T-cell (primary cell): ENCODE results near the gene SHCBP1. TPM values are rescaled to one million over a fixed set of nuclear protein-coding genes. Genes with fewer than 3 reads are reported as not detected.

ENCODE experiments used
- ATAC-seq, 4 experiments: fragments of 200-7000 bp in 3 of 4; fragments of 150-1000 bp in 1 of 4; cut with Tn5 transposase; replicated peaks in 1 of 4; 1 replicate in 3 of 4; 2 replicates in 1 of 4; pipeline ENCODE4 v1.10.0; 2021; ENCODE audit warnings: moderate library complexity in 3 of 4, mild to moderate bottlenecking in 2 of 4, moderate number of reproducible peaks in 1 of 4
- CTCF ChIA-PET, 2 donors: fragments of 300-600 bp; sonication (Branson Sonifier 250); formaldehyde crosslinking; loops; one replicate each; lab custom pipeline; 2022; ENCODE audit warnings: antibody characterized with exemption in 2 of 2; lab: Charles Lee
- POLR2A ChIA-PET, 2 donors: fragments of 300-600 bp; sonication (Branson Sonifier 250); formaldehyde crosslinking; loops; one replicate each; lab custom pipeline; 2022; ENCODE audit warnings: antibody characterized with exemption in 2 of 2; lab: Charles Lee
- DNase-seq, 35 experiments: peaks; one replicate each; pipeline versions ENCODE4 v3.0.0 to v3.0.0-alpha.2; 2013 to 2023
- H3K27ac ChIP-seq: one replicate; pipeline ENCODE4 v1.5.1; 2013; ENCODE audit warnings: low read length
- H3K27me3 ChIP-seq, 2 experiments: replicated peaks in 1 of 2; 1 replicate in 1 of 2; 2 replicates in 1 of 2; pipeline versions ENCODE4 v1.6.1 to v1.7.0; 2013; ENCODE audit warnings: low read length in 1 of 2, mixed read lengths in 1 of 2; ENCODE audit not compliant: control insufficient read depth in 2 of 2, insufficient read depth in 2 of 2; ENCODE audit errors: extremely low read depth in 1 of 2
- H3K36me3 ChIP-seq, 2 donors: 1 replicate in 1 of 2; 2 replicates in 1 of 2; pipeline versions ENCODE4 v1.6.1 to v1.7.0; 2013; ENCODE audit warnings: low read length in 1 of 2; ENCODE audit not compliant: control insufficient read depth in 2 of 2, insufficient read depth in 1 of 2; ENCODE audit errors: extremely low read depth in 1 of 2
- H3K4me1 ChIP-seq, 2 experiments: 1 replicate in 1 of 2; 2 replicates in 1 of 2; pipeline versions ENCODE4 v1.6.1 to v1.7.0; 2013; ENCODE audit warnings: low read length in 2 of 2, mixed read lengths in 1 of 2; ENCODE audit not compliant: insufficient read depth in 2 of 2, control insufficient read depth in 1 of 2; ENCODE audit errors: extremely low read depth in 1 of 2
- H3K4me3 ChIP-seq, 2 donors: 1 replicate in 1 of 2; 2 replicates in 1 of 2; pipeline versions ENCODE4 v1.5.1 to v1.7.0; 2013; ENCODE audit warnings: mild to moderate bottlenecking in 2 of 2, low read length in 1 of 2, moderate library complexity in 1 of 2; ENCODE audit not compliant: control insufficient read depth in 1 of 2; ENCODE audit errors: extremely low read depth in 1 of 2
- H3K9me3 ChIP-seq: 2 replicates; pipeline ENCODE4 v1.7.0; 2013
- H3K27ac Mint-ChIP-seq, 2 donors: one replicate each; pipeline ENCODE4 v1.8.0; 2020 to 2021; ENCODE audit warnings: mild to moderate bottlenecking in 2 of 2, mixed read lengths in 2 of 2
- H3K27me3 Mint-ChIP-seq, 2 donors: one replicate each; pipeline ENCODE4 v1.8.0; 2021 to 2022; ENCODE audit warnings: mixed read lengths in 2 of 2
- H3K36me3 Mint-ChIP-seq: one replicate; pipeline ENCODE4 v1.8.0; 2021; ENCODE audit warnings: mixed read lengths
- H3K4me1 Mint-ChIP-seq, 3 donors: one replicate each; pipeline ENCODE4 v1.8.0; 2020 to 2022; ENCODE audit warnings: mixed read lengths in 3 of 3, mild to moderate bottlenecking in 1 of 3
- H3K4me3 Mint-ChIP-seq, 3 donors: one replicate each; pipeline ENCODE4 v1.8.0; 2020 to 2022; ENCODE audit warnings: mild to moderate bottlenecking in 3 of 3, mixed read lengths in 3 of 3, moderate library complexity in 3 of 3
- H3K9me3 Mint-ChIP-seq, 3 donors: one replicate each; pipeline ENCODE4 v1.8.0; 2020 to 2022; ENCODE audit warnings: mixed read lengths in 3 of 3
- WGBS: methylation state at CpG from one replicate; pipeline ENCODE4 v1.1.5; 2013; ENCODE audit warnings: missing lambda C conversion rate; ENCODE audit not compliant: insufficient coverage; 5-methylcytosine and 5-hydroxymethylcytosine counted together
- total RNA-seq, 35 experiments: library from RNA in 6 of 35; stranded (reverse) in 6 of 35; fragments of 120-200 nt in 1 of 35; gene quantifications; one replicate each; pipeline versions ENCODE4 v1.2.1 to v1.2.4 and lab custom pipeline; 2013 to 2026

The SHCBP1 gene
- total RNA-seq, 5 donors from 2014 or later (not counting 1 experiment from before 2014, with no cell fraction given): 0.69 to 4.1 (median 1.1) TPM

DNA sequence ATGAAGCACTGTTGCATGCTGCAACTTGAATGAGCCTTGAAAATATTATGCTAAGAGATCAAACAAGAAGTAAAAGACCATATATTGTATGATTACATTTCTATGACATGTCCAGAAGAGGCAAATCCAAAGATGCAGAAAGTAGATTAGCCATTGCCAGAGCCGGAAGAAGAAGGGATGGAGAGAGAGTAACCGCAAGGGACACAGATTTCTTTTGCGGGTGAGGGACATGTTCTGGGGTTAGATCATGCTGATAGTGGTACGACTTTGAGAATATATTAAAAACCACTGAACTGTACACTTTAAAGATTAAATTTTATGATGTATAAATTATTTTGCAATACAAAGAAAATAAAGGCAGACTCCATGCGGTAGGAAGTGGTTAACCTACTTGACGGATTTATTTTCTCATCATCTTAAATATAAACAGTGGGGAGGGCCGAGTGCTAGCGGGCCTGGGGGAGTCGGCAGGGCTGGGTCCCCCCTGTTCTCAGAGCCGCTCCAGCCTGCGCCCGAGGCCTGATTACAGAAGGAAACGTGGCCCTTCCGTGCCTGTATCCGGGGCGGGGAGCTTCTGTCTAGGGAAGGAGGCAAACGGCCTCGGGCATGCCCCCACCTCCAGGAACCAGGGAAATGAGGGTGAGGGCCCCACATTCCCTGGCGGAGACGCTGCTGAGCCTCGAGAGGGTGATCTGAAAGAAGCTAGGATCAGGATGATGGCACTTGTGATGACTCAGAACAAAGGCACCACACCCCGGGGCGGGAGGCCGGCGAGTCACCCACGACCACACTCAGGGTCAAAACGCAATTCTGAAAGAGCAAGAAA lies 48.0 kb downstream of the SHCBP1 start:
- ChIA-PET POLR2A (no interaction called here), CTCF (no interaction called here)
- ATAC-seq: no peak
- Histone ChIP-seq H3K27ac (no peak overlapping the region), H3K4me1 (no peaks in the 10 kb centered on the region), H3K4me3 (no peak overlapping the region), H3K9me3 (no peaks in the 10 kb centered on the region), H3K36me3 (no peaks in the 10 kb centered on the region), H3K27me3 (peaks cover 0 to 8% of the 10 kb centered on the region in 2 experiments)
- WGBS: 62% methylated on average over 17 of the region's 27 CpGs
- Mint-ChIP-seq H3K36me3 (no peaks in the 10 kb centered on the region), H3K4me1 (peaks cover 0 to 6% (median 0%) of the 10 kb centered on the region in 3 donors), H3K4me3 (no peak overlapping the region), H3K27ac (no peak overlapping the region), H3K9me3 (no peaks in the 10 kb centered on the region), H3K27me3 (peaks cover 4% of the 10 kb centered on the region in 2 donors)
- DNase-seq: no peak

- ChIA-PET CTCF (interaction anchor here in 1 of 2 donors (0.5 kb wide), 1 partner anchor 11 kb away, joined by 7 read pairs; no protein-coding TSS in a partner anchor), POLR2A (no interaction called here)
- 87% methylated on average over 24 of the region's 27 CpGs for WGBS
- no peak for DNase-seq
- no peak overlapping the region for H3K4me3 ChIP-seq
- Mint-ChIP-seq H3K4me1 (peaks cover 0 to 6% (median 0%) of the 10 kb centered on the region in 3 donors), H3K4me3 (no peak overlapping the region), H3K27ac (no peak overlapping the region), H3K36me3 (no peaks in the 10 kb centered on the region), H3K9me3 (no peaks in the 10 kb centered on the region), H3K27me3 (peaks cover 4% of the 10 kb centered on the region in 2 donors)
- no peak for ATAC-seq
- no peaks in the 10 kb centered on the region for H3K36me3 ChIP-seq
- no peaks in the 10 kb centered on the region for H3K4me1 ChIP-seq
- no peaks in the 10 kb centered on the region for H3K9me3 ChIP-seq
- H3K27me3 ChIP-seq: peaks cover 0 to 10% of the 10 kb centered on the region in 2 experiments
- no peak overlapping the region for H3K27ac ChIP-seq
Observed at GRCh38 chr16:46569231-46569735, 51.9 kb downstream of the SHCBP1 start.

DNA sequence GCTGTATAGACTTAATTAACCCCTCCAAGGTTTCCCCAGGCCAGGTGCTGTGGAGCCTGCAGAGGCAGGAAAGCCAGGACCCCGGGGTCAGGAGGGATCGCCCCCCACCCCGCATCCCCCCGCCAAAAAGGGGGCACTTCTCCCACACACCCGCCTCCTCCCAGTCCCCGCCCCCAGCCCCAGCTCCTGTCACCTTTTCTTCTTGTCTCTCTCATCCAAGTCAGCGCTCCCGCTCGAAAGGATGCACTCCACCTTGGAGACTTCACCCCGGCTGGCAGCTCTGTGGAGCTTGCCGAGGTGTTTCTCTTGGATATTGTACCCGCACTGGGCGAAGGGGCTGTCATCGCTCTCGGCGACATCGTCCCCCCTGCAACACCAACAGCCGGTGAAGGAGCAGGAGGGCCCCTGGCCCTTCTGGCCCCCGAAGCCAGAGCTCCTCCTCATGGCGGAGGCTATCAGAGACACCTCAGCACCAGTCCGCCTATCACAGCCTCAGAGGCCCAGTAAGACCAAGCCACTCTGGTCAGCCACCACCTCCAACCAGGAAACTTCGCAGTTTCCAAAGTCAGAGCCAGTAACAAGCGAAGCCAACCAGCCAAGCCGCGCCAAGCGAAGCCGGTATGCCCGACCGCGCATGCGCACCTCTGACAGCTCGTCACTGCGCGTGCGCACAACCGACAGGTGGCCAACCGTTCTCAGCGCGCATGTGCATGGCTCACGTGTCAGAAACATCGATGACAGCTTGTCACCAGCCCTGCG lies 52.5 kb downstream of the SHCBP1 start:
- Mint-ChIP-seq H3K27ac (no peak overlapping the region), H3K4me1 (peaks cover 0 to 6% (median 0%) of the 10 kb centered on the region in 3 donors), H3K36me3 (no peaks in the 10 kb centered on the region), H3K9me3 (no peaks in the 10 kb centered on the region), H3K27me3 (peaks cover 4 to 8% of the 10 kb centered on the region in 2 donors), H3K4me3 (no peak overlapping the region)
- no peak overlapping the region for H3K4me3 ChIP-seq
- ChIA-PET CTCF (interaction anchor here in 1 of 2 donors (0.5 kb wide), 1 partner anchor 11 kb away, joined by 7 read pairs; no protein-coding TSS in a partner anchor), POLR2A (no interaction called here)
- peaks cover 0 to 10% of the 10 kb centered on the region in 2 experiments for H3K27me3 ChIP-seq
- 87% methylated on average over 36 of the region's 42 CpGs for WGBS
- no peaks in the 10 kb centered on the region for H3K4me1 ChIP-seq
- DNase-seq (no peak), ATAC-seq (no peak)
- H3K36me3 ChIP-seq: no peaks in the 10 kb centered on the region
- H3K27ac ChIP-seq: no peak overlapping the region
- H3K9me3 ChIP-seq: no peaks in the 10 kb centered on the region

DNA sequence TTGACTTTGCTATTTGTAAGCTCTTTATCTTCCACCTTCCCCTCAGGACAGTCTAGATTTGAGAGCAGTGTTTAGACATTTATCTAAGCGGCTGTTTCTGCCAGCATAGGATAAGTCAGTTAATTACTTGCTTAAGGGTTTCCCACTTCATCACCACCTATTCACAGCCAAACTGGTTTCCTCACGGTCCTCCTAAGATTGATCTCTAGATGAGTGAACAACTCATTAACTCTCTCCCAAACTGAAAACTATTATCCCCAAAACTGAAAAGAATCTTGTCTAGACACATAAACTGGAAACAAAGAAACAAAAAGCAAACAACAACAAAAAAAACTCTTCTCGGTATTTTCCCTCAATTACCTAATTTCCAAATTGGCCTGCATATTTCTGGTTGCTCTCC lies 58.2 kb downstream of the SHCBP1 start:
- ChIA-PET CTCF (no interaction called here), POLR2A (no interaction called here)
- 69% methylated on average over 1 of the region's 3 CpGs for WGBS
- peaks cover 0 to 3% of the 10 kb centered on the region in 2 experiments for H3K27me3 ChIP-seq
- no peak overlapping the region for H3K4me3 ChIP-seq
- no peaks in the 10 kb centered on the region for H3K9me3 ChIP-seq
- no peak overlapping the region for H3K4me3 Mint-ChIP-seq
- H3K27ac ChIP-seq: no peak overlapping the region
- no peaks in the 10 kb centered on the region for H3K4me1 Mint-ChIP-seq
- H3K4me1 ChIP-seq: no peaks in the 10 kb centered on the region
- no peaks in the 10 kb centered on the region for H3K36me3 ChIP-seq
- peaks cover 2 to 7% of the 10 kb centered on the region in 2 donors for H3K27me3 Mint-ChIP-seq
- no peaks in the 10 kb centered on the region for H3K9me3 Mint-ChIP-seq
- DNase-seq: no peak
- no peak for ATAC-seq
- H3K27ac Mint-ChIP-seq: no peak overlapping the region
- H3K36me3 Mint-ChIP-seq: no peaks in the 10 kb centered on the region

DNA sequence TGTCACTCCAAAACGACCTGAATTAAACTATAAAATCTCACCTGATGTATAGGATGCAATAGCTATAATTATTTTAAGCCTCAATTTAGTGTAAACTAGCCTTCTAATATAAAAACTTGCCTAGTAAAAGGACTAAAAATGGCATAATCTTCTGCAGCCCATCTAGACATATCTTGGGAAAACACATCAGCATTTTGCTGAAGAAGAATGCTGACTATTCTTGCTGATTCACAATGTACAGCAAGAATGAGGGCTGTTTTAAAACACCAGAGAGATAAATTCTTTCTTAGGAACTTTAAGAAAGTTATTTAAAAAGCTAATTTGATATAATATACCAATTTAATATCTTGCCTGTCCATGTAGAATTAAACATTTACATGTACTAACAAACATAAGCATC lies 63.2 kb downstream of the SHCBP1 start:
- no peak for DNase-seq
- ATAC-seq: no peak
- no peak overlapping the region for H3K27ac ChIP-seq
- no CpG with 5 or more reads among the region's 1 CpG for WGBS
- H3K27me3 ChIP-seq: peaks cover 0 to 3% of the 10 kb centered on the region in 2 experiments
- H3K36me3 ChIP-seq: no peaks in the 10 kb centered on the region
- H3K9me3 ChIP-seq: no peaks in the 10 kb centered on the region
- Mint-ChIP-seq H3K4me1 (peaks cover 0 to 6% (median 0%) of the 10 kb centered on the region in 3 donors), H3K27ac (no peak overlapping the region), H3K4me3 (no peak overlapping the region), H3K9me3 (no peaks in the 10 kb centered on the region), H3K36me3 (no peaks in the 10 kb centered on the region), H3K27me3 (peaks cover 12 to 13% of the 10 kb centered on the region in 2 donors)
- H3K4me3 ChIP-seq: no peak overlapping the region
- peaks cover 0 to 3% of the 10 kb centered on the region in 2 experiments for H3K4me1 ChIP-seq
- POLR2A ChIA-PET: no interaction called here
- CTCF ChIA-PET: interaction anchor here (0.6 to 1.4 kb wide), 3 partner anchors 11 to 49 kb away, joined by 3 to 7 read pairs (median 4); no protein-coding TSS in a partner anchor

DNA sequence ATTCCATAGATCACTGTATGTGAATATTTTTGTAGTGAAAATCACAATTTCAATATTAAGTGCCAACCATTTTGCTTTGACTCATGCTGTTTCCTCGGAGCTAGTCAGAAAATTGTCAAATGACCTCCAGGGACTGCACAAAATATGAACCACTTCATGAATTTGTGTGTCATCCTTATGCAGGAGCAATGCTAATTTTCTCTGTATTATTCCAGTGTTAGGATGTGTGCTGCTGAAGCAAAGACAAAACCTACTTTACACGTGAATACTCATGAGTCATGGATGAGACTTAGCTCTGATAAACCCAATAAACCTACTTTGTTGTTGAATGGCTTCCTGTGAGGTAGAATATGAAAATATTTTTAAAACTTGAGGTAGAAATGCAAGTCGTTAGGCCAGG lies 65.2 kb downstream of the SHCBP1 start:
- ChIA-PET POLR2A (no interaction called here), CTCF (interaction anchor here (0.7 to 1.0 kb wide), 3 partner anchors 48 to 52 kb away, joined by 3 read pairs; no protein-coding TSS in a partner anchor)
- H3K4me1 ChIP-seq: peaks cover 0 to 3% of the 10 kb centered on the region in 2 experiments
- H3K27ac ChIP-seq: no peak overlapping the region
- no peak overlapping the region for H3K27ac Mint-ChIP-seq
- 100% methylated on average over 1 of the region's 3 CpGs for WGBS
- H3K4me3 Mint-ChIP-seq: no peak overlapping the region
- H3K36me3 Mint-ChIP-seq: no peaks in the 10 kb centered on the region
- H3K4me3 ChIP-seq: no peak overlapping the region
- H3K36me3 ChIP-seq: no peaks in the 10 kb centered on the region
- H3K27me3 Mint-ChIP-seq: peaks cover 12 to 13% of the 10 kb centered on the region in 2 donors
- H3K9me3 ChIP-seq: no peaks in the 10 kb centered on the region
- ATAC-seq (no peak), DNase-seq (no peak)
- peaks cover 0 to 3% of the 10 kb centered on the region in 2 experiments for H3K27me3 ChIP-seq
- H3K9me3 Mint-ChIP-seq: no peaks in the 10 kb centered on the region
- peaks cover 0 to 6% (median 0%) of the 10 kb centered on the region in 3 donors for H3K4me1 Mint-ChIP-seq
